GM15510 (cell line): Measurements from ENCODE around the gene UVRAG.

Experiments
- POLR2A ChIP-seq: IDR thresholded peaks from 3 replicates; pipeline ENCODE4 v1.6.1; 2011; ENCODE audit warnings: borderline replicate concordance; ENCODE audit not compliant: insufficient read length; ENCODE audit errors: extremely low read depth

Gene UVRAG

GRCh38 chr11:76010051-76010450 lies 195.0 kb downstream of the UVRAG start:
- no peak for TF ChIP-seq POLR2A

GRCh38 chr11:76013526-76013925 lies 198.5 kb downstream of the UVRAG start:
- no peak for TF ChIP-seq POLR2A

DNA sequence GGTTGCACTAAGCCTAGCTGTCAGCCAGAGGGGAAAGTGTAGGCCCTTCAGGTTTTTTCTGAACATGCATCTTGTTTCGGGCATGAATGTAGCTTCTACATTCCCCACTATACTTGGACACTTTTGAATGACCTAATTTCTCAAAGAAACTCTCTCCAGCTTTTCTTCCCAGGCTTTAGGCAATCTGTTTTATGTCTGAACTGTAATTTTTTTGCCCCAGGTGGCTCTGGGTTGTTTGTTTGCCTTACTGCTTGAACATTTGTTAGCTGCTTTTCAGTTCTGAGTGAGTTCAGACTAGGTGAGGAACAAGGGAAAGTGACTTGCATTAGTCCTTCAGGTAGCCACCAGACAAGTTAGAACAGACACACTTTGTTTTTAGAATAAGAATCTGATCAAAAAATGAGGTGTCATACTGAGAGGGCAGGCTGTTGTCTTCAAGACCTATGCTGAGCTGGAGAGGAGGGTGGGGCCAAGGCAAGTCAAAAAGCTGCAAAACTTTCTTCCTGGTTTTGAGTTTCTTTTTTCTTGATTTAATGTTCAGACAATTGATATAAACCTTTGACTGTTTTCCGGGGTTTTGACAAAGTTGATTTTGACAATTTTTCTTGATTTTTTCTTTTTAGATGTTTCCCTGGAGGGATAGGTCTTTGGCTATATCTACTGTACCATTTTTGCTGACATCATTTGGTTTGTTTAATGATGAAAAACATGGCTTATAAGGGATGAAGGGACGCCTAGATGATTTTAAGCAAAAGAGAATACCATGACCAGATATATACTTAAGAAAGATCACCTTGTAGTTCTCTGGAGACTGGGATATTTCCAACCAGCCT lies 208.4 kb downstream of the UVRAG start:
- TF ChIP-seq POLR2A, result no peak

GRCh38 chr11:76025068-76025467 lies 210.1 kb downstream of the UVRAG start:
- TF ChIP-seq POLR2A, result no peak

DNA sequence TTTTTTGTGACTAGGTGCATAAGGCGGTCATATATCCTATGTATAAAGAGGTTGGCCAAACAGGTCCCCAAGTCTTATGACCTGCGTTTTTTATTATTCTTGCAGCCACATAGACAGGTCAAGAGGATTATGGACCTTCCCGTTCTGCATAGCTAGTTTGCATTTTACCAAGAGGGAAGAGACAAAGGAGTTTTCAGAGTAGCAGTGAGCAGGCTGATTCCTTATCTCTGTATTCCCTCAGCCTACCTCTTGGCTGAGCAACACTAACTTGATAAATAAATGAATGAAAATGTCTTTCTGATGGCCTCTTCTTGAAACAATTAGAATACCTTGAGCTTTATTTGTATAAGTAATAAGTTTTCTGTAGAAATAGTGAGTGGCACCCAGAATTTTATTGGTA lies 210.8 kb downstream of the UVRAG start:
- TF ChIP-seq POLR2A, result no peak

GRCh38 chr11:76026281-76026680 lies 211.3 kb downstream of the UVRAG start:
- no peak for TF ChIP-seq POLR2A

- TF ChIP-seq POLR2A, result no peak
Measured at GRCh38 chr11:76026862-76027261, 211.9 kb downstream of the UVRAG start.

GRCh38 chr11:76030286-76030685 lies 215.3 kb downstream of the UVRAG start:
- no peak for TF ChIP-seq POLR2A

GRCh38 chr11:76030968-76031590 lies 216.1 kb downstream of the UVRAG start:
- no peak for TF ChIP-seq POLR2A

GRCh38 chr11:76033699-76034098 lies 218.7 kb downstream of the UVRAG start:
- TF ChIP-seq POLR2A, result no peak

- TF ChIP-seq POLR2A, result no peak
Measured at GRCh38 chr11:76035020-76035419, 220.0 kb downstream of the UVRAG start.

- TF ChIP-seq POLR2A, result no peak
Measured at GRCh38 chr11:76038608-76039007, 223.6 kb downstream of the UVRAG start.

DNA sequence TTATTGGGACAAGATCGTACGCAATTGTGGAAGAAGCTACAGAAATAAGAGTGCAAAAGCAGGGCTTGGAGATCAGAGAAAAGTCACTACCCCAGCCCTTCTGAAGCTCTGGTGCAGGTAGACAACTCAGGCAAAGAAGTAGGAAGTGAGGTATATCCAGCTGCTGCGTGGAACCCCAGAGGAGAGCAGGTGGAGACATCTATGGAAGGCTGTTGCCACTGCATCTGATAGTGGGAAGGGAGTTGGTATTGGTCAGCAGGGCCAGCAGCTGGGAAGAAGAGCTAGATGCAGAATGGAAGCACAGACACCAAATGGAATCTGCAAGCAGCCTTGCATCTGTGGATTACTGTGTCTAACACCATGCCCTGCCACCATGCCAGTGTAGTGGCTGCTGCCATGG lies 226.2 kb downstream of the UVRAG start:
- TF ChIP-seq POLR2A, result no peak

DNA sequence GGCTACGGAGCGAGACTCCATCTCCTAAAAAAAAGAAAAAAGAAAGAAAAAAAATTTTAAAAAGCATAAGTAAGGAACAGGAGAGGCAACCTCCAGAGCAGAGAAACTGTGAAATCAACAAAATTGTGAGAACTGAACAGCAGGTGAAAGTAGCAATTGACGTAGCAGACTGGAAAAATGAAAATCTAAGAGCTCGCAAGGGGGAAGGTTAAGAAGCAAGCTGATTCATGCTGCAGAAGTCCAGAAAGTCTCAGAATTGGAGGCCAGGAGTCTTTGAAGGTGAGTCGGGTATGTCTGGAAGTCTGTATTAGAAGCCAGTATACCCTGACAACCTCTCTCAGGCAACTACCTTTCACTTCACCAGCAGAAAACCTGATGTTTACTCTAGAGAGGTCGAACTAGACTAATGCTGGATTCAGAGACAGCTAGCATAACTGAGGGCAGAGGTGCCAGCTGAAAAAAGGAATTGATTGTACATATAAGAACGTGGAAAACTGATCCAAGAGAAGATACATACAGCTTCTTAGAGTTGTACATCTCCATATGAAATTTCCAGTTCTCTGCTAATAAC lies 229.8 kb downstream of the UVRAG start:
- TF ChIP-seq POLR2A, result no peak

DNA sequence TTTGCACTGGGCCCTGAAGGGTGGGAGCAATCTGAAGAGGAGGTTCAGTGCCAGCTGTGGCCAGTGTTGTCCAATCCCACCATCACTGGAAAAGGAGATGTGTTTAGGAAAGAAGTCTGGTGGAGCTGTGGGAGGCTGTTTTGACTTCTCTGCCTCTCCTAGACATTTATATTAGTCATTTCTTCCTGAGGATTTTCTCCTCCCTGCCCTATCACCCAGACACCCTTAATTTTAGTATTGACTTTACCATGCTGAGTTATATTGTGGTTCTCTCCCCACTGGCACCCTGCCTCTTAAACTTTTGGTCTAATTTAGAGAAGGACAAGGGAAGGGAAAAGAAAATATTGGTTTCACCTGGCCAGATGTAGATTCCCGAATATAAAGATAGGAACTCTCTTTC lies 232.2 kb downstream of the UVRAG start:
- no peak for TF ChIP-seq POLR2A

DNA sequence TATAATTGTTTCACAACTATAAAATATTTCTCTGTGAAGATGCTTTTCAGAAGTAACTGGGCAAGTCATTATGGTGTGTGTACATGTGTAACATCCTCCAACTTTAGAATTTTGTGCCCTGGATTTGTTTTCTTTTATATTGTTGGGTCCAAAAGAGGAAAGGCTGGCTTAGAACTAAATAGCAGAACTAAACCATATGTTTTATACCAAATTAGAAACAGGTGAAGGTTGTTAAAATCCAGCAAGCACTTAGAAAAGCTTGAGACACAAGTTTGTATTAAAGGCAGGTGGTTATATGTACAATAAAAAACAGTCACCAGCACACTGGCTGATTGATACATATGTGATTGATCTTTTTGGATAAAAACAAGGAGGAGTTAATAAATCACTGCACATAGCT lies 232.8 kb downstream of the UVRAG start:
- no peak for TF ChIP-seq POLR2A
